HG02588 (cell line): Measurements from ENCODE around the gene RNU6-9.
A peak's percentile ranks its signal among the peaks of the same experiment; 100 is the strongest.

Experiments
- ATAC-seq: cut with Tn5 transposase; IDR thresholded peaks from one replicate; pipeline ENCODE4 v1.9.1; 2021; ENCODE audit warnings: mild to moderate bottlenecking, moderate library complexity; ENCODE audit not compliant: unreplicated experiment

Gene RNU6-9

GRCh38 chr19:896434-896833, 3.1 kb downstream of the RNU6-9 start:
- ATAC-seq: no peak

GRCh38 chr19:896999-897398, 3.7 kb downstream of the RNU6-9 start:
- no peak for ATAC-seq

GRCh38 chr19:897442-898039, 4.3 kb downstream of the RNU6-9 start:
- no peak for ATAC-seq

- ATAC-seq: no peak
Observed at GRCh38 chr19:898663-899062, 5.4 kb downstream of the RNU6-9 start.

GRCh38 chr19:899336-900042, 6.2 kb downstream of the RNU6-9 start:
- no peak for ATAC-seq

GRCh38 chr19:900043-900301, 6.7 kb downstream of the RNU6-9 start:
- no peak for ATAC-seq

GRCh38 chr19:900302-901111, 7.2 kb downstream of the RNU6-9 start:
- ATAC-seq: no peak

GRCh38 chr19:901216-902092, 8.2 kb downstream of the RNU6-9 start:
- no peak for ATAC-seq

- ATAC-seq: no peak
Observed at GRCh38 chr19:902093-902370, 8.7 kb downstream of the RNU6-9 start.

GRCh38 chr19:902446-903226, 9.4 kb downstream of the RNU6-9 start:
- ATAC-seq: no peak

- no peak for ATAC-seq
Observed at GRCh38 chr19:903266-903797, 10.0 kb downstream of the RNU6-9 start.

GRCh38 chr19:904545-904944, 11.3 kb downstream of the RNU6-9 start:
- no peak for ATAC-seq

GRCh38 chr19:906480-906879, 13.2 kb downstream of the RNU6-9 start:
- no peak for ATAC-seq

- ATAC-seq: no peak
Observed at GRCh38 chr19:907183-907853, 14.0 kb downstream of the RNU6-9 start.

GRCh38 chr19:911197-912033, 18.1 kb downstream of the RNU6-9 start:
- ATAC-seq: no peak

- ATAC-seq: no peak
Observed at GRCh38 chr19:912181-913079, 19.1 kb downstream of the RNU6-9 start.

GRCh38 chr19:913080-913748, 19.9 kb downstream of the RNU6-9 start, which contains the start of gene R3HDM4:
TSS of gene R3HDM4 (minus strand) at chr19:913219. CDS start at chr19:913157, 62 bp downstream.
- ATAC-seq: peak; percentile 48
